GM12801 (cell line): ENCODE measurements around the gene IRF5.

ENCODE experiments used
- CTCF ChIP-seq: IDR thresholded peaks from one replicate; pipeline ENCODE4 v1.5.1; 2011; ENCODE audit warnings: control low read depth; ENCODE audit not compliant: insufficient read length; ENCODE audit errors: extremely low read depth

Gene IRF5

DNA sequence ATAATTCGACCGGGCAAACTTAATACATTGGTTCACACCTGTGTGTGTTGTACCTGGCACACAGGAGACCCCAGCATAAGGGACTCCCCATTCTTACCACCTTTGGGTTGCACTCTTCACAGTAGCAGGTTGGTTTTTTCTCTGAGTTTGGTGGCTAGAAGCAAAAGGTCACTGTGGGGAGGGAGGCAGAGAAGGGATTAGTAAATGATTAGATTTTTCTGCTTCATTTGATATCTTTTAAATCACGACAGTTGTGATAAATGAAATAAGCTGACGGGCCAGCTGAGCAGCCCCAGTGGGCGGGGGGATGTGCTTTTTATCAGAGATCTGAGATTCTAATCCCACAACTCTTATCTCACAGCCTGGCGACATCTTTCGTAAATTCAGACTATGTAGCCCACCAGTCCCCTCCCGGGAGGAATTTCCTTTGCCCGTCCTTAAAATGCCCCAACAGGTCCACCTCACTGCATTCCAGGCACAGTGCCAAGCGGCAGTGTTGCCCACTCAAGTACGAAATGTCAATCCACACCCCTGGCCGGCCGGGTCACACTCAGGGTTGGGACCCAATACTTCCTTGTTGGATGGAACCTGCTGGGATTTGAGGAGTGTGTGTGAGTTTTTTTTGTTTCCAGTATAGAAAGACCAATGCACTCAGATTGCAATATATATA lies 16.7 kb upstream of the IRF5 start:
- no peak for TF ChIP-seq CTCF

GRCh38 chr7:128921866-128922440 lies 15.8 kb upstream of the IRF5 start:
- no peak for TF ChIP-seq CTCF

DNA sequence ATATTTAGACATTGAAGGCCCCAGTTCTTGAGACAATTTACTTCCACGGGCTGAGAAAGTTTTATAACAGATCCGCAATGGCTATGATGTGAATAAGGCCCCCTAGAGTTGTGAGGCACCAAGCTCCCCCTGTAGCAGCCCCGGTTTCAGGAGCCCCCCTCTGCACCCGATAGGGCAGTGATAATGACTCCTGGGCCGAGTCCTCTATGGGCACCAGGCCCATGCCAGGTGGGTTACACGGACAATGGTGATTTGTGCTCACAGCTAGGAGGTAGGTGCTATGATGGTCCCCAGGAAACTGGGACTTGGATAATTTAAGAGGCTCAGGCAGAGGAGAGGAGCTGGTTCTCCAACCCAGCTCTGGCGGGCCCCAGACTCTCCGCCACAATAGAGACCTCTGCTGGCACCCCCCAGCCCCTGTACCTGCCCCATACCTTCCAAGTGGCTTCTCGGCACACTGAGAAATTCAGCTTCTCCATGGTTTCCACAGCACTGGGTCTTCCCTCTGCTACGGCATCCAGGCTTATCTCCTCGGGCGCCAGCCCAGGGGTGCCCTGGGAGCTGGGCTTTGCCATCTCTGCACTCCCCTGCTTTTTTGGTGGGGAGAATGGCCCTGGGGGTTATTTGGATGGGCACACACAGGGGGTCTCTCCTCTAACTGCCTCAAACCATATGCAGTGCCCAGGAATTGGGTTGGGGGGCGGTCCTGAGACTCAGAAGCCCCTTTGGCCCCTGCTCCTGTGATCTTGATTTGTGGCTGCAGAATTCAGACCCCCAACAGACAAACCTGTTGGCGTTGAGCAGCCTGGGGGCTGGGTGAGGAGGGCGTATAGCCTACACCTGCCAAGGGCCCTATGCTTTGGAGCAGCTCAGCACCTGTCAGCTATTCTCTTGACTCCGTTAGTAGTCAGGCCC lies 15.0 kb upstream of the IRF5 start:
- no peak for TF ChIP-seq CTCF

DNA sequence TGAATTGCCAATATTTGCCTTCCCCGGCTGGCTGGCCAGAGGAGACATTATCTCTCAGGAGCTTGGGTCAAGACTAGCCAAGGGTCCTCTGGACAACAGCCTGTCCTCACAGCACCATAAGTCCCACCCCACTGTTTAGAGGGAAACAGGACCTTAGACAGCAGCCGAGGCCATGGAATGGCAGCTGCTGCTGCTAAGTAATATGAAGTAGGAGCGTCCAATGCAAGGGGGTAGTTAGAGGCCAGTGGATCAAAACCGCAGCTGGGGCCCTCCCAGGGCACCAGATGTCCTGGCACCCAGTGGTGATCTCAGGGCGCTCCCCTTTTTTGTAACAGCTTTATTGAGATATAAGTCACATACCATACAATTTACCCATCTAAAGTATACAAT lies 14.3 kb upstream of the IRF5 start:
- no peak for TF ChIP-seq CTCF

GRCh38 chr7:128924707-128925588 lies 12.8 kb upstream of the IRF5 start:
- TF ChIP-seq CTCF = no peak

DNA sequence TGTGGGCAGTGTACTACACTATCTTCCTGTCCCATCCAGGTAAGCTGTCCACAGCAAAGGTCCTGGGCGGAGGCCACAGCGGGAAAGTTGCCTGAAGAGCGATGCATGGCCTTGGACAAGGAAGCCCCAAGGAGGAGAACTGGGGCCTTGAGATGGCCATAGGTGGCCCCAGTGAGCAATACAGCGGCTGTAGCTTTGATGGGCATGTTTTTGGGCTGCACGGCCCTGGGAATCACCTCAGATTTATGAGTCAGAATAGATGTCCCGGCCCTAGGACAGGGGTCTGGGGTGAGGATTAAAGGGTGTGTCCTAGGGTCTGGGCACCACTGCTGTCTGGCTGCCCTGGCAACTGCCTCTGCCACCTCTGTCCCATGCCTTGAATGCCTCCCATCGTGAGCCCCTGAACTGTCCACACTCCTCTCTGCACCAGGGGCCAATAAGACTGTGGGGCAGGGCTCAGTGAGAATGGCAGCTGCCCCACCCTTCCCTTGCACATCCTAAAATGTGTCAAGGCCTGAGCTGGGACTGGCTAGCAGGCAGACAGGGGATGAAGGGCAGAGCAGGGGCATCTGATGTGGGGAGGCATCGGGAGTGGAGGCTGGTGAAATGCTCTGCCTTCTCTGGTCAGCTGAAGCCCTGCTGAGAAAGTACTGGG lies 9.4 kb upstream of the IRF5 start:
- TF ChIP-seq CTCF = no peak
